Dendritic cell treated with granulocyte-macrophage colony-stimulating factor and Interleukin-4, amounts not matched to agents 40 ng/mL and 50 ng/mL, for 4 days (primary cell): ENCODE measurements around the gene ANKRD13D.
A peak's percentile ranks its signal among the peaks of the same experiment; 100 is the strongest.
"Not testable (repeated sequence)": the region's sequence is repeated elsewhere in the genome, so short reads cannot be mapped to it uniquely, and the experiment has no call there.

ENCODE experiments used
- H3K27ac Mint-ChIP-seq: one replicate; pipeline ENCODE4 v1.8.0; 2022; ENCODE audit warnings: mild to moderate bottlenecking, mixed read lengths
- H3K27me3 Mint-ChIP-seq: one replicate; pipeline ENCODE4 v1.8.0; 2022; ENCODE audit warnings: mild to moderate bottlenecking, mixed read lengths
- H3K36me3 Mint-ChIP-seq: one replicate; pipeline ENCODE4 v1.8.0; 2022; ENCODE audit warnings: low read depth, mixed read lengths
- H3K4me1 Mint-ChIP-seq: one replicate; pipeline ENCODE4 v1.8.0; 2022; ENCODE audit warnings: low read depth, mixed read lengths
- H3K4me3 Mint-ChIP-seq: one replicate; pipeline ENCODE4 v1.8.0; 2022; ENCODE audit warnings: mild to moderate bottlenecking, moderate library complexity, mixed read lengths
- H3K9me3 Mint-ChIP-seq: one replicate; pipeline ENCODE4 v1.8.0; 2022; ENCODE audit warnings: mixed read lengths
- intact Hi-C: fragments of 100-400 bp; cut with micrococcal nuclease; formaldehyde crosslinking; loops from one replicate; pipeline ENCODE4 v1.15.0; 2022

Gene ANKRD13D

DNA sequence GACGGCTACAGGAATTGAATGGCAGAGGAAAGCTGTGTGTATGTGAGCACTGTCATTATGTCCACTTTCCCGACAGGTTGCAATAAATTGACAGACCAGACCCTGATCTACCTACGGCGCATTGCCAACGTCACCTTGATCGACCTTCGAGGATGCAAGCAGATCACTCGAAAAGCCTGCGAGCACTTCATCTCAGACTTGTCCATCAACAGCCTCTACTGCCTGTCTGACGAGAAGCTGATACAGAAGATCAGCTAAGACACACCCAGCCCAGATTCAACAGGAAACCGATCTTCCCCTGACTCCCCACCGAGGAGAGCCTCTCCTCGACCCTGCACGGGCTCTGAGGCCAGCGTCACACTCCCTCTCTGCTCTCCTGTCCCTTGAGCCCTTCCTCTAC, 34.3 kb upstream of the ANKRD13D start:
- H3K27me3 Mint-ChIP-seq: peaks cover 3% of the 10 kb centered on the region
- H3K4me1 Mint-ChIP-seq: peaks cover 79% of the 10 kb centered on the region
- peaks cover 90% of the 10 kb centered on the region for H3K36me3 Mint-ChIP-seq
- intact Hi-C loops: no loop called here
- peak overlapping the region; percentile 80 for H3K27ac Mint-ChIP-seq
- no peak overlapping the region for H3K4me3 Mint-ChIP-seq
- H3K9me3 Mint-ChIP-seq: no peaks in the 10 kb centered on the region

DNA sequence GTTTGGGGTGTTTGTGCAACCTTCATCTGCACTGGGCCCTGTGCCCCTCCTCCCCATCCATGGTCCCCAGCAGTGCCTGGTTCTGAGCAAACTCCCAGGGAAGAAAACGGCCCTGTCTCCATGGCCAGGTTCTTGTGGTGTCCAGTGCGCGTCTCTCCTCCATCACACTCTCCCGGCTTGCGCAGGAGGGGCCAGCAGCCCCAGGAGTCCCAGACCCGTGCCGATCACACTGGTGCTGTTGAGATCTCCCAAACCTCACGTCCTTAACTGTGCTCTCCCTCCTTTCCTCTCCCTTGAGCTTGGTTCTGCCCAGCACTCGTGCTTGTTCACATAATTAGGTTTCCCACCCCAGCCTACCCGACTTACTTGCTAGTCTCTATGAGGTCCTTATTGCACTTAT, 33.8 kb upstream of the ANKRD13D start:
- Mint-ChIP-seq H3K27ac (peak overlapping the region; percentile 80), H3K36me3 (peaks cover 84% of the 10 kb centered on the region), H3K9me3 (no peaks in the 10 kb centered on the region), H3K4me1 (peaks cover 76% of the 10 kb centered on the region), H3K4me3 (no peak overlapping the region), H3K27me3 (peaks cover 8% of the 10 kb centered on the region)
- intact Hi-C loops: no loop called here

- intact Hi-C loops: no loop called here
- Mint-ChIP-seq H3K4me1 (peaks cover 76% of the 10 kb centered on the region), H3K27ac (peak overlapping the region; percentile 80), H3K36me3 (peaks cover 79% of the 10 kb centered on the region), H3K27me3 (peaks cover 12% of the 10 kb centered on the region), H3K9me3 (no peaks in the 10 kb centered on the region), H3K4me3 (no peak overlapping the region)
Measured at GRCh38 chr11:67255864-67256263, 33.2 kb upstream of the ANKRD13D start.

- intact Hi-C loops: no loop called here
- no peak overlapping the region for H3K4me3 Mint-ChIP-seq
- H3K4me1 Mint-ChIP-seq: peaks cover 79% of the 10 kb centered on the region
- H3K27me3 Mint-ChIP-seq: peaks cover 14% of the 10 kb centered on the region
- no peaks in the 10 kb centered on the region for H3K9me3 Mint-ChIP-seq
- H3K36me3 Mint-ChIP-seq: peaks cover 72% of the 10 kb centered on the region
- H3K27ac Mint-ChIP-seq: peak overlapping the region; percentile 48
Measured at GRCh38 chr11:67256477-67257135, 32.5 kb upstream of the ANKRD13D start.

- Mint-ChIP-seq H3K9me3 (no peaks in the 10 kb centered on the region), H3K36me3 (peaks cover 36% of the 10 kb centered on the region), H3K4me3 (no peak overlapping the region), H3K27me3 (peaks cover 17% of the 10 kb centered on the region), H3K4me1 (peaks cover 79% of the 10 kb centered on the region), H3K27ac (no peak overlapping the region)
- intact Hi-C loops: loop anchor here (10.0 kb wide), 1 partner anchor 124 kb away; no protein-coding TSS in a partner anchor
Measured at GRCh38 chr11:67260406-67260805, 28.7 kb upstream of the ANKRD13D start.

GRCh38 chr11:67260885-67261639, 28.0 kb upstream of the ANKRD13D start:
- intact Hi-C loops: loop anchor here (10.0 kb wide), 1 partner anchor 124 kb away; no protein-coding TSS in a partner anchor
- peaks cover 78% of the 10 kb centered on the region for H3K4me1 Mint-ChIP-seq
- H3K9me3 Mint-ChIP-seq, H3K27ac Mint-ChIP-seq: not testable (repeated sequence)
- peaks cover 17% of the 10 kb centered on the region for H3K27me3 Mint-ChIP-seq
- H3K36me3 Mint-ChIP-seq: peaks cover 30% of the 10 kb centered on the region
- peak overlapping the region; percentile 44 for H3K4me3 Mint-ChIP-seq

GRCh38 chr11:67261640-67261945, 27.5 kb upstream of the ANKRD13D start:
- H3K4me3 Mint-ChIP-seq: peak overlapping the region; percentile 44
- intact Hi-C loops: loop anchor here (10.0 kb wide), 1 partner anchor 123 kb away; no protein-coding TSS in a partner anchor
- peak overlapping the region; percentile 91 for H3K27ac Mint-ChIP-seq
- peaks cover 75% of the 10 kb centered on the region for H3K4me1 Mint-ChIP-seq
- peaks cover 24% of the 10 kb centered on the region for H3K36me3 Mint-ChIP-seq
- H3K9me3 Mint-ChIP-seq: no peaks in the 10 kb centered on the region
- peaks cover 17% of the 10 kb centered on the region for H3K27me3 Mint-ChIP-seq

- Mint-ChIP-seq H3K27ac (peak overlapping the region; percentile 91), H3K9me3 (no peaks in the 10 kb centered on the region), H3K4me3 (peak overlapping the region; percentile 62), H3K4me1 (peaks cover 70% of the 10 kb centered on the region), H3K27me3 (peaks cover 17% of the 10 kb centered on the region), H3K36me3 (peaks cover 23% of the 10 kb centered on the region)
- intact Hi-C loops: loop anchor here (1.0 to 10.0 kb wide), 2 partner anchors 55 to 123 kb away; no protein-coding TSS in a partner anchor
Measured at GRCh38 chr11:67261946-67262681, 27.0 kb upstream of the ANKRD13D start.

- Mint-ChIP-seq H3K27me3 (peaks cover 17% of the 10 kb centered on the region), H3K9me3 (no peaks in the 10 kb centered on the region), H3K36me3 (peaks cover 23% of the 10 kb centered on the region), H3K4me1 (peaks cover 75% of the 10 kb centered on the region), H3K27ac (peak overlapping the region; percentile 91), H3K4me3 (peak overlapping the region; percentile 62)
- intact Hi-C loops: loop anchor here (1.0 to 10.0 kb wide), 2 partner anchors 54 to 122 kb away; no protein-coding TSS in a partner anchor
Measured at GRCh38 chr11:67262731-67263675, 26.1 kb upstream of the ANKRD13D start.

- Mint-ChIP-seq H3K36me3 (peaks cover 26% of the 10 kb centered on the region), H3K27me3 (peaks cover 17% of the 10 kb centered on the region), H3K4me3 (no peak overlapping the region), H3K27ac (peak overlapping the region; percentile 98), H3K4me1 (peaks cover 83% of the 10 kb centered on the region), H3K9me3 (no peaks in the 10 kb centered on the region)
- intact Hi-C loops: loop anchor here (10.0 kb wide), 1 partner anchor 121 kb away; no protein-coding TSS in a partner anchor
Measured at GRCh38 chr11:67264260-67264659, 24.8 kb upstream of the ANKRD13D start.

- Mint-ChIP-seq H3K27me3 (peaks cover 12% of the 10 kb centered on the region), H3K36me3 (peaks cover 34% of the 10 kb centered on the region), H3K27ac (peak overlapping the region; percentile 98), H3K4me1 (peaks cover 86% of the 10 kb centered on the region), H3K4me3 (no peak overlapping the region), H3K9me3 (no peaks in the 10 kb centered on the region)
- intact Hi-C loops: loop anchor here (10.0 kb wide), 1 partner anchor 120 kb away; no protein-coding TSS in a partner anchor
Measured at GRCh38 chr11:67264877-67265632, 24.0 kb upstream of the ANKRD13D start.

GRCh38 chr11:67265633-67266448, 23.3 kb upstream of the ANKRD13D start:
- intact Hi-C loops: loop anchor here (1.0 to 10.0 kb wide), 2 partner anchors 51 to 119 kb away; no protein-coding TSS in a partner anchor
- Mint-ChIP-seq H3K4me3 (peak overlapping the region; percentile 64), H3K27ac (peak overlapping the region; percentile 98), H3K36me3 (peaks cover 42% of the 10 kb centered on the region), H3K4me1 (peaks cover 88% of the 10 kb centered on the region), H3K9me3 (no peaks in the 10 kb centered on the region), H3K27me3 (peaks cover 6% of the 10 kb centered on the region)
